Epithelial cell of proximal tubule (primary cell): Measurements from ENCODE around the gene SLAMF8. TPM values are rescaled to one million over a fixed set of nuclear protein-coding genes. Genes with fewer than 3 reads are reported as not detected.

ENCODE experiments used
- total RNA-seq: library from RNA; depleted of rRNA; stranded (reverse); fragments of >200 nt; gene quantifications from 2 replicates; pipeline ENCODE4 v1.2.3, GENCODE V29; 2015

The SLAMF8 gene
- total RNA-seq, 1 donor from 2014 or later: not detected

Other genes starting within 250 kb of the SLAMF8 start
- gene APCS, start 239.0 kb upstream of the SLAMF8 start, total RNA-seq: not detected in 2 replicates
- not detected in 2 replicates for gene CRP, start 112.3 kb upstream of the SLAMF8 start, total RNA-seq
- gene DUSP23, start 45.9 kb upstream of the SLAMF8 start, total RNA-seq: 54.5 and 83.5 TPM in 2 replicates
- gene FCRL6, start 24.5 kb upstream of the SLAMF8 start, total RNA-seq: not detected in 2 replicates
- gene VSIG8, start 35.8 kb downstream of the SLAMF8 start, total RNA-seq: not detected in 2 replicates
- 0.46 and 0.65 TPM in 2 replicates for gene CFAP45, start 73.3 kb downstream of the SLAMF8 start, total RNA-seq
- 584 and 1,256 TPM in 2 replicates for gene TAGLN2, start 98.6 kb downstream of the SLAMF8 start, total RNA-seq
- 1.4 and 2.0 TPM in 2 replicates for gene IGSF9, start 118.7 kb downstream of the SLAMF8 start, total RNA-seq
- gene SLAMF9, start 127.4 kb downstream of the SLAMF8 start, total RNA-seq: not detected in 2 replicates
- 2.2 and 2.5 TPM in 2 replicates for gene PIGM, start 205.1 kb downstream of the SLAMF8 start, total RNA-seq
- not detected in 2 replicates for gene KCNJ10, start 243.3 kb downstream of the SLAMF8 start, total RNA-seq